Smooth muscle cell (in vitro differentiated cells): Measurements from ENCODE around the gene GPT2. TPM values are rescaled to one million over a fixed set of nuclear protein-coding genes. Genes with fewer than 3 reads are reported as not detected.

Source experiments
- DNase-seq: peaks from one replicate; lab custom pipeline; 2025; ENCODE audit not compliant: unreplicated experiment; lab: John Stamatoyannopoulos, UW
- H2AFZ ChIP-seq: fragments of 200-600 bp; sonication (generic); 2 replicates; pipeline ENCODE4 v1.6.0; 2016; ENCODE audit warnings: antibody characterized with exemption, low read depth, mild to moderate bottlenecking
- H3F3A ChIP-seq: fragments of 200-600 bp; sonication (generic); 2 replicates; pipeline ENCODE4 v1.6.0; 2017; ENCODE audit warnings: antibody characterized with exemption, low read depth
- H3K27ac ChIP-seq: fragments of 200-600 bp; sonication (generic); 2 replicates; pipeline ENCODE4 v1.5.1; 2016; ENCODE audit warnings: low read depth, mild to moderate bottlenecking
- H3K27me3 ChIP-seq: fragments of 200-600 bp; sonication (generic); 2 replicates; pipeline ENCODE4 v1.6.1; 2016; ENCODE audit warnings: low read depth, mild to moderate bottlenecking
- H3K36me3 ChIP-seq: fragments of 200-600 bp; sonication (generic); 2 replicates; pipeline ENCODE4 v1.5.1; 2016; ENCODE audit warnings: low read depth
- H3K4me1 ChIP-seq: fragments of 200-600 bp; sonication (generic); 2 replicates; pipeline ENCODE4 v1.5.1; 2016; ENCODE audit warnings: low read depth
- H3K4me2 ChIP-seq: fragments of 200-600 bp; sonication (generic); 2 replicates; pipeline ENCODE4 v1.6.0; 2016; ENCODE audit warnings: mild to moderate bottlenecking
- H3K4me3 ChIP-seq: fragments of 200-600 bp; sonication (generic); 2 replicates; pipeline ENCODE4 v1.5.1; 2016; ENCODE audit warnings: mild to moderate bottlenecking
- H3K79me2 ChIP-seq: fragments of 200-600 bp; sonication (generic); 2 replicates; pipeline ENCODE4 v1.6.0; 2016; ENCODE audit warnings: low read depth, mild to moderate bottlenecking
- H3K9ac ChIP-seq: fragments of 200-600 bp; sonication (generic); 2 replicates; pipeline ENCODE4 v1.6.0; 2016; ENCODE audit warnings: low read depth
- H3K9me3 ChIP-seq: fragments of 200-600 bp; sonication (generic); replicated peaks from 2 replicates; pipeline ENCODE4 v1.5.1; 2016; ENCODE audit warnings: low read depth
- H4K20me1 ChIP-seq: fragments of 200-600 bp; sonication (generic); 2 replicates; pipeline ENCODE4 v1.6.0; 2016; ENCODE audit warnings: low read depth
- CTCF ChIP-seq: fragments of 200-600 bp; sonication (generic); IDR thresholded peaks from 2 replicates; pipeline ENCODE4 v1.5.1; 2017; ENCODE audit warnings: borderline replicate concordance, mild to moderate bottlenecking, antibody characterized with exemption; ENCODE audit not compliant: insufficient read depth, poor library complexity, severe bottlenecking
- WGBS: methylation state at CpG from one replicate; pipeline ENCODE4 v1.1.7; 2016; ENCODE audit warnings: low lambda C conversion rate; 5-methylcytosine and 5-hydroxymethylcytosine counted together
- polyA plus RNA-seq: library from polyadenylated mRNA; unstranded; fragments of >200 nt; fragmentation: Nextera tagmentation; extraction: Ambion mirVana; gene quantifications from 2 replicates; pipeline ENCODE4 v1.2.1, GENCODE V29; 2016
- total RNA-seq: library from RNA; depleted of rRNA; stranded (reverse); fragments of >200 nt; gene quantifications from 2 replicates; pipeline ENCODE4 v1.2.3, GENCODE V29; 2014

GPT2 gene
- total and polyA plus RNA-seq, 2 experiments from 2014 or later = 21.4 to 29.3 TPM

DNA sequence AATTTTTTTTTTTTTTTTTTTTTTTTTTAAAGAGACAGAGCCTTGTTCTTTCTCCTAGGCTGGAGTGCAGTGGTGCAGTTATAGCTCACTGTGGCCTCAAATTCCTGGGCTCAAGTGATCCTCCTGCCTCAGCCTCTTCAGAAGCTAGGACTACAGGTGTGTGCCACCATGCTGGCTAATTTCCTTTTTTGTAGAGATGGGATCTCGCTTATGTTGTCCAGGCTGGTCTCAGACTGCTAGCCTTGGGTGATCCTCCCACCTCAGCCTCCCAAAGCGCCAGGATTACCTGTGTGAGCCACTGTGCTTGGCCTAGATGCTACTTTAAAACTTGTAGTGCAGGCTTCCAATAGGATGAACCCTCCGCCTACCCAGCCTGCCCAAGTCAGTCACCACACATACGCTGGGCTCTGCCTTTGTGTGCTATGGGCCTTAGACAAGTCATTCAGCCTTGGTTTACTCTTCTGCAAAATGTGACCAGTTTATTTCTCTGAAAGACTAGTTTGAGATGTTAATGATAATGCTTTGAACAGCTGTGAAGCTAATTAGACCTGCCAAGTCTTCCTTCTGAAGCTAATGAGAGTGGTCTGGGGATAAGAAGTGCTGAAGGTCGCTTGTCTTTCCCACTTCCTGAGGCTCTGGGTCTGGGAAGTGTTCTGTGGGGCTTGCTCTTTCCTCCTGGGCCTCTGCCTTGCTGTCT is 5.2 kb downstream of the GPT2 start:
- no peak for TF ChIP-seq CTCF
- 79% methylated on average over 5 of the region's 5 CpGs for WGBS
- peak overlapping the region; percentile 57 for H3K4me2 ChIP-seq

DNA sequence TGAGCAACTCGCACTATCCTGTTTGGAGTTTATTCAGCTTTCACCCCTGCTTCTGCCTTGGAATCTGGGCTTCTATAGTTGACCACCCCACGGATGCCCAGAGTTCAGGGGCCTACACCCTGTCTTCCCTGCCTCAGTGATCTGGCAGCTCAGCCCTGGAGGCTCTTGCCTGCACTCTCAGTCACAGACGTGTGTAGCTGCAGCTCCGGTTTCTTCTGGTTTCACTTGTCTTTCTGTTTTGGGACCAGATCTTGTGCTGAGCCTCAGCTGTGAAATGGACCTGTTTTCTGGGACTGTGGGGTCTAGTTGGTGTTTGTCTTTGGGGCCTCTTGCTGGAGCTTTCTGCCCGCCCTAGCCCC is 5.8 kb downstream of the GPT2 start:
- peak overlapping the region; percentile 57 for H3K4me2 ChIP-seq
- no peaks in the 10 kb centered on the region for H3K36me3 ChIP-seq
- H3K79me2 ChIP-seq = peaks cover 99% of the 10 kb centered on the region

More for the DNA sequence above, 5.2 kb downstream of the GPT2 start:
- Histone ChIP-seq H3K4me1 (peaks cover 13% of the 10 kb centered on the region), H3F3A (peaks cover 15% of the 10 kb centered on the region), H3K9me3 (no peaks in the 10 kb centered on the region), H4K20me1 (peaks cover 82% of the 10 kb centered on the region), H3K4me3 (no peak overlapping the region), H2AFZ (no peak overlapping the region), H3K27me3 (no peaks in the 10 kb centered on the region), H3K79me2 (peaks cover 99% of the 10 kb centered on the region), H3K27ac (no peak overlapping the region), H3K9ac (no peak overlapping the region), H3K36me3 (no peaks in the 10 kb centered on the region)
- no peak for DNase-seq

GRCh38 chr16:46891910-46892309 is 7.7 kb downstream of the GPT2 start:
- 86% methylated on average over 1 of the region's 1 CpG for WGBS
- Histone ChIP-seq H3K79me2 (peaks cover 91% of the 10 kb centered on the region), H3K27me3 (no peaks in the 10 kb centered on the region), H3K9ac (no peak overlapping the region), H3K4me3 (no peak overlapping the region), H3K4me1 (no peaks in the 10 kb centered on the region), H3K36me3 (no peaks in the 10 kb centered on the region), H3K9me3 (no peaks in the 10 kb centered on the region), H4K20me1 (peaks cover 95% of the 10 kb centered on the region), H3F3A (peaks cover 8% of the 10 kb centered on the region), H3K4me2 (no peak overlapping the region), H3K27ac (no peak overlapping the region), H2AFZ (no peak overlapping the region)
- DNase-seq = no peak
- no peak for TF ChIP-seq CTCF

More for the DNA sequence above, 5.8 kb downstream of the GPT2 start:
- no peaks in the 10 kb centered on the region for H3K27me3 ChIP-seq
- H4K20me1 ChIP-seq = peaks cover 86% of the 10 kb centered on the region
- H3K4me1 ChIP-seq = peaks cover 13% of the 10 kb centered on the region
- no peaks in the 10 kb centered on the region for H3K9me3 ChIP-seq
- no peak overlapping the region for H3K9ac ChIP-seq
- no peak overlapping the region for H2AFZ ChIP-seq
- no peak overlapping the region for H3K4me3 ChIP-seq
- no peak for DNase-seq
- 70% methylated on average over 5 of the region's 5 CpGs for WGBS
- TF ChIP-seq CTCF = no peak
- H3F3A ChIP-seq = peaks cover 9% of the 10 kb centered on the region
- no peak overlapping the region for H3K27ac ChIP-seq

- H3K27me3 ChIP-seq = no peaks in the 10 kb centered on the region
- no peak for TF ChIP-seq CTCF
- H3K9ac ChIP-seq = no peak overlapping the region
- H3K4me2 ChIP-seq = no peak overlapping the region
- peaks cover 93% of the 10 kb centered on the region for H4K20me1 ChIP-seq
- no peak overlapping the region for H3K4me3 ChIP-seq
- H3K79me2 ChIP-seq = peaks cover 77% of the 10 kb centered on the region
- H3K9me3 ChIP-seq = no peaks in the 10 kb centered on the region
- DNase-seq = no peak
- H2AFZ ChIP-seq = no peak overlapping the region
- H3F3A ChIP-seq = no peaks in the 10 kb centered on the region
- no peaks in the 10 kb centered on the region for H3K36me3 ChIP-seq
- no peak overlapping the region for H3K27ac ChIP-seq
- H3K4me1 ChIP-seq = no peaks in the 10 kb centered on the region
- WGBS = 92% methylated on average over 11 of the region's 11 CpGs
Observed at GRCh38 chr16:46894036-46894672, 10.0 kb downstream of the GPT2 start.
